Central memory CD4-positive, alpha-beta T cell (primary cell): ENCODE measurements around the gene CDH23.

Experiments
- DNase-seq: peaks from one replicate; pipeline ENCODE4 v3.0.0; 2022

Gene CDH23

DNA sequence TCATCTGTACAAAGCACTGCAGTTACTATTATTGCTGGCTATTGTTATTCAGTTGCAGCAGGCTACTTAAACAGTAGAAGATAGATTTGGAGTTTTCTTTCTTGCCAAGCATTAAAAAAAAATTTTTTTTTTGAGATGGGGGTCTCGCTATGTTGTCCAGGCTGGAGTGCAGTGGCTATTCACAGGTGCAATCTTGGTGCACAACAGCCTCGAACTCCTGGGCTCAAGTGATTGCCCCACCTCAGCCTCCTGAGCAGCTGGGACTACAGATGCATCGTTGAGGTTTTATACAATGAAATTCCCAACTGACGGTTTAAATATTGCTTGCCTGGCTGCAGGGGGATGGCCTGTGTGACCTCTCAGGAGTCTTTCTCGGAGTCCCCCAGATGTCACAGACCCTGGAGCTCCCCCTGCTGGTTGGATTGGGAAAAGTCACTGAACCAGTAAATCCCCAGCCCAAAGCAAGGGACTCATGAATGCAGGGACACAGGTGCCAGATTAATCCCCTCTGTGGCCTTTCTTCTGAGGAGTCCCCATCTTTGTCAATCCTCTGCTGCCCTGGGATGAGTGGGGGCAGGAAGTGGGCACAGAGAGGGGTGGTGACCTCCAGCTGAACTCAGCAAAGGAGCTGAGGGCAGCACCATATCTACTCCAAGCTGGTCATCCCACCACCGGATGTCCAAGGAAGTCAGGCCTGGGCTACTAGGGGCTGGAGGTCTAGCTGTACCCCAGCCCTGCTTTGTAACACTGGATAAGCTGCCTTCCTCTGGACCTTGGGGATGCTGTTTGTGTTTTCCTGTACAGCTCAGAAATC is 173.3 kb downstream of the CDH23 start:
- DNase-seq = peak; percentile 59

GRCh38 chr10:71571460-71572175 is 174.9 kb downstream of the CDH23 start:
- no peak for DNase-seq

- DNase-seq = no peak
Observed at GRCh38 chr10:71572962-71573361, 176.2 kb downstream of the CDH23 start.

DNA sequence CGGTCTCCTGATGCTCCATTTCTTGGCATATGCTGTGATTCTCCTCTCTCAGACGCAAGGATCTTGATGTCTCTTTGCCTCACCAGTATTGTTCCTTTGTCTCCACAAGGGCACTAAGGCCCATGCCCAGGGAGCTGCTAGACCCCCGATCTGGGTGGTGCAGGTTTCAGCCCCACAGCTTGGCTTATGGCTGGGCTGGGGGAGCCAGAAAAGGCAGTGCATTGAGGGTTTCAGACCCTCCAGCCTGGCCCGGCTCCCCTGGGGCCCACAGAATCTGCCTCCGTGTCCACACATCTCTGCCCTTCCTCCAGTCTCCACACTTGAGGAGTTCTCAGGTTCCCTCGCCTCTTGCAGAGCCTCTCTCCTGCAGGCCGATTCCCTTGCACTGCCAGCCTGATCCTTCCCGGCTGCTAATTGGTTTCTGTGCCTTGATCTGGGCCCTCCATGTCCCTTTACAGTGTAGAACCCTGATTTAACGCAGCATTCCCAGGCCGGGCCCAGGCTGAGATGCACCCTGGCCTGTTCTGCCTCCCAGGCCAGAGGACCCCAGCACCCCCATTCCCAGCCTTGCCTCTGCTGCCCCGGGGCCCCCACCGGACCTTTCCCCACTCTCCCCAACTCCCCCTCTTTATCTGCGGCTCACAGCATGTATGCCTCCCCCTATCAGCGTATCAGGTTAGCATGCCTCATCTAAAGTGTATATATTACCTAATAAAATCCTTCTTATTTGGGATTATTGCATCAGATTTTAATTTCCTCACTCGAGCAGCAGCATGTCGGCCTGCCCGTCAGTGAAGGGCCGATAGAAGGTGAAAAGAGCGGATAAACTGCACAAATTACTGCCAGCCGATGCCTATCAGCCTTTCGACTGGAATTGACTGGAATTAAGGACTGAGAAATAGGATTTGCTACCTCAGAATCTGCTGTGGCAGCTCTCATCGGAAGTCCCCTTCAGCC is 177.1 kb downstream of the CDH23 start:
- no peak for DNase-seq

DNA sequence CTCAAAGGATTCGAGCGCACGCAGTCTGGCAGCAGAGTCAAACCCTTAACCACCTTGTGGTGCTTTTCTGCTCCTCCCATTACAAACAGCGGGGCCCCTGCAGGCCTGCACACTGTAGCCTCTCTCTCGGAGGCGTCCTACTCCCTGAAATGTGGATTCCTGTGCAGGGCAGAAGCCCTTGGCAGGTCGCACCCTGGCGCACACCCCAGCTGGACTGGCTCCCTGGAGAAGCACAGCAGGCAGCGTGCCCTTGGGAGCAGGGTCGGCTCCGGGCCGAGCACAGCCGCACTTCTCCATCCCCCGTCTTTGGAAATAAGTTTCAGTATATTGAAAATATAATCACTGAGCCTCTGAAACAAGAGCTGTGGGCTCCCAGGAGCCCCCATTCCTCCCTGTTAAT is 178.7 kb downstream of the CDH23 start:
- no peak for DNase-seq

- DNase-seq = no peak
Observed at GRCh38 chr10:71575934-71576801, 179.4 kb downstream of the CDH23 start.

- DNase-seq = no peak
Observed at GRCh38 chr10:71576842-71577241, 180.1 kb downstream of the CDH23 start.

DNA sequence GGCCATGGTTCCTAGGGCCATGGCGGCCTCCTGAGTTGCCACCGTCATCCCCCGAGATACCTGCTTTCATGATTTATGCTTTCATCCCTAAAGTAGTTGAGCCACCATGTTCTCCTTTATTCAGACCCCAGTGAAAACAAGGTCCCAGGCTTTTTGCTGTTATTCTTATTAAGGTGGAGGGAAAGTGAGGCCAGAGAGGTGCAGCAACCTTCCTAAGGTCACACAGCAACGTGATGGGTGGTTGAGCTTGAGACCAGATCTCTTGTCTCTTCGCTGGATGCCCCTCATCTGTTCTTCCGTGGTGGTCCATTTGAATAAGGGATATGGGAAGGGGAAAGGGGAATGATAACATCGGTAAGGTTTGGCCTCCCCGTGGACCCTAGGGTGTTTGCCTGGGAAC is 180.6 kb downstream of the CDH23 start:
- DNase-seq = no peak

- DNase-seq = no peak
Observed at GRCh38 chr10:71578069-71578468, 181.3 kb downstream of the CDH23 start.

- no peak for DNase-seq
Observed at GRCh38 chr10:71579668-71580067, 182.9 kb downstream of the CDH23 start.

DNA sequence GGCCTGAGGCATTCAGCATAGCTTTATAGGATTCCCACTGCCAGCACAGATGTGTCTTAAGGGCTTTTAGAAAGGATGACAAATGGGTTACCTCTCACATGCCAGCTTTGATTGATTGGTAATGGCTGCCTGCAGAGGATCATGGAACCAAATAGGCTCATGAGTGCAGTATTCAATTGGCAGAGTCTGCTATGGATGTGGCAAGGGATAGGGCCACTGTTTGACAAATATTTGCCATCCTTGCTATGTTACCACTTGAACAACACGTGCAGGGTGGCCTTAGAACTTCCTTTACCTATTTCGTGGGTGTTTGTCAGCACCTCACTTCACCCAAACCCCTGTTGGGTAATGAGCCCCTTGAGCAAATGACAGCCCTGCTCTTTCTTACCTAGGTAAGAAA is 183.7 kb downstream of the CDH23 start:
- DNase-seq = no peak

GRCh38 chr10:71580926-71581325 is 184.2 kb downstream of the CDH23 start:
- no peak for DNase-seq

GRCh38 chr10:71581376-71581775 is 184.7 kb downstream of the CDH23 start:
- no peak for DNase-seq

DNA sequence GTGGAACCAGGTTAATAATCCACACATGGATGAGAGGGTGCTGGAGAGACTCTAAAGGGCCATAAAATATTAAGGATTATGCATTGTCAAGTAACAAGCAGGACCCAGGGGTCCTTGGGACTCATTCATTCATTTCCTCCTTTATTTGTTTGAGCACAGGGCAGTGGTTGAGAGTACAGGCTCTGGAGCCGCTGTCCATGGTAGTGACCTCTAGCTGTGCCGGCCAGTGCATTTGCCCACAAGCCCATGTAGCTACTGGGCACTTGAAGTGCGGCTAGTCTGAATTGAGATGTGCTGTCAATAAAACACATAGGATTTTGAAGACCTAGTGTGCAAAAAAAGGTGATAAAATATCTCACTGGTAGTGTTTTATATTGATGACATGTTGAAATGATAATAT is 185.3 kb downstream of the CDH23 start:
- no peak for DNase-seq

DNA sequence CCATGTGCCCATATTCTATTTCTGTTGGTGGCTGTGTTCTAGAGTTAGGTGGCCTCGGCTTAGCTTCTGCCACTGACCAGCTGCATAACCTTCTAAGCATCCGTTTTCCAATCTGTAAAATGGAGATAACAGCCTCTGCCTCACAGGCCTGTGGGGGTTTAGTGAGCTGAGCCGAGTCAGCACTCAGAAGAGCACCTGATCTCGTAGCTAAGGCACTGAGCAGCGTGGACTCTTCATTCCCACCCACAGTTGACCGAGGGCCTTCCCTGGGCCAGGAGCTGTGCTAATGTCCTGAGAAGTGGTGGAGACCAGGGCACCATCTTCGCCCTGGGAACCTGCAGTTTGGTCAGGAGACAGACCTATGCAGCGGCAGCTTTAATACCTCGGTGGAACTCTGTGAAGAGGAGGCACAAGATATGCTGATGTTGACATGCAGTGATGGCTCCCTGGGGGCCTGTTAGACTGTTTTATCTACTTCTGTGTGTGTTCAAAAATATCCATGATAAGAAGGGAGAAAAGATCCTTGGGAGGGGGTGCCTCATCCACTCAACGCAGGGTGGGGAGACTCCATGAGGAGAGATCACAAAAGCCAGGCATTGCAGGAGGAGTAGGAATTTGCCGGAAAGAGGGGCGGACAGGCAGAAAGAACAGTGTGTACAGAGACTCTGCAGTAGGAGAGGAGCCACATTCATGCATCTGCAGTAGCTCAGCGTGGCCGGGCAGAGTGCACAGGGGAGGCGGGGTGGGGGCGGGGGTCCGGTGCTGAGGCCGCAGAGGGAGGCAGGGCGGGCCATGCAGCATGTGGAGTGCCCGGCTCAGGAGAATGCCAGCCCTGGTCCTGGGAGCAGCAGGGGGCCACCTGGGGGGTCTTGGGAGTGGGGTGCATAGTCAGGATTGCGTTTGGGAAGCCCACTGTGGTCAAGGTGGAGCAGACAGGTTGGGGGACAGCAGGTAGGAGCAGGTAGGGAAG is 186.1 kb downstream of the CDH23 start:
- no peak for DNase-seq

DNA sequence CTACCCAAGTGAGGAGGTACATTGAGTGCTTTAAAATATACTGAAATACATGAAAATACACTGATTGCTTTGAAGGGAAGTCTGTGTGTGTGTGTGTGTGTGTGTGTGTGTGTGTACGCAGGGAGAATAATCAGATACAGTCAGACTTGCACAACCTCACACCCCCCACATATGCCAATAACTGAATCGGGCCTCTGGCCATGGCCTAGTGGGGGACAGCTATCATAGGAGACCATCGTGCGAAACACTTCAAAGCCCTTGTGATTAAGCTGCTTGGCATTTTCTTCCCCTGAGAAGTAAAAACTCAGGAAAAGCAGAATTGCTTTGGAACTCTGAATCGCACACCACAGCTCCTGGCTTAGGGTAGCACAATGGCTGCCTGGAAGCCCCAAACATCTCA is 187.7 kb downstream of the CDH23 start:
- no peak for DNase-seq

- no peak for DNase-seq
Observed at GRCh38 chr10:71584902-71585563, 188.3 kb downstream of the CDH23 start.

DNA sequence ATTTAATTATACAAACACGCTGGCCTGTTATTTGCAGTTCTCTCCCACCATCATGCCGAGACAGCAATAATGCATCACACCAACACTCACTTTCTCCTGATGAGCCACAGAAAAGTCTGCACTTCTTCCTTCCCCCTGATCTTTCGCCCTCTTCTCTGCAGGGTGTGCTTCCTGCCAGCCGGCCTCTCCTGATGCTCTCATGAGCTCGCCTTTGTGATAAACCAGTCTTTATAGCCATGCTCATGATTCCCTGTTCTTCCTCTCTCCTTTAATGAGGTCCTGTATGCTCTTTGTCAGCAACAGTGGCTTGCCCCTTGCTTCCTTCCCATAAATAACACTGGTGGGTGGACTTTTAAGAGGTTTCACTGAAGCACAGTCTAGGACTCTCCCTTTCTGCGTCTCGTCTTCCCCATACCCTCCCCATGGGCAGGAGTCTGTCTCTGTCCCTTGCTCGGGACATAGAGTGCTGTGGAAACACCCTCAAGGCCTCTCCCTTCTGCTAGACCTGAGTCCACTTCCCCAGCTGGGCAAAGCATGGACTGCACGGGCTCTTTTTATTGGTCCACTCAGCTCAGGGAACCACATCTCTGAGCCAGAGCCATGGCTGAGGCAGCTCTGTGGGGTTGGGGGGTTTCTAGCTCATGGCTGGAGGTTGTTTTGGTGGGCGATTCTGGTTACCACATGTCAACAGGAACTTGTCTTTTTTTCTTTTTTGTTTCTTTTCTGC is 189.0 kb downstream of the CDH23 start:
- DNase-seq = no peak

GRCh38 chr10:71587941-71588573 is 191.3 kb downstream of the CDH23 start:
- DNase-seq = no peak
